SKM-1 treated with dmso at 0.1 percent for 144 hours (cell line): ENCODE results near the gene STK39.
"Not testable (repeated sequence)": the region's sequence is repeated elsewhere in the genome, so short reads cannot be mapped to it uniquely, and the experiment has no call there.

ENCODE experiments used
- DNase-seq: peaks from one replicate; lab custom pipeline; 2025; ENCODE audit not compliant: unreplicated experiment; lab: John Stamatoyannopoulos, UW

Gene STK39

DNA sequence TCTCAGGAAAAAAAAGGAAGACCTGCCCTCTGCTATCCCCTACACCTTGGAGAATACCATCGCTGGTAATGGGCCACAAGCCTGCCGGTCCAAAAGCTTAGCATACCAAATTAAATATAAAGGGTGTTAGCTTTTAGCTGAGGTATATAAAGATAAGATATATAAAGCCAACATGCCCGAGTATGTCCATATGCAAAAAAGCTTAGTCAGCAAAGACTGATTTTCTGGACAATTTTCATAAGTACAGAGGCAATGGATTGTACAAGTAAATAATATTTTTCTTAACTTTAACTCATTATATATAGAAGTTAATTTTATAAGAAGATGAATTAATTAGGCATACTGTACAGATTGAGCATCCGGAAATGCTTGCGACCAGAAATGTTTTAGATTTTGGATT is 106.5 kb downstream of the STK39 start:
- DNase-seq = no peak

- no peak for DNase-seq
Measured at GRCh38 chr2:168139852-168140251, 107.5 kb downstream of the STK39 start.

DNA sequence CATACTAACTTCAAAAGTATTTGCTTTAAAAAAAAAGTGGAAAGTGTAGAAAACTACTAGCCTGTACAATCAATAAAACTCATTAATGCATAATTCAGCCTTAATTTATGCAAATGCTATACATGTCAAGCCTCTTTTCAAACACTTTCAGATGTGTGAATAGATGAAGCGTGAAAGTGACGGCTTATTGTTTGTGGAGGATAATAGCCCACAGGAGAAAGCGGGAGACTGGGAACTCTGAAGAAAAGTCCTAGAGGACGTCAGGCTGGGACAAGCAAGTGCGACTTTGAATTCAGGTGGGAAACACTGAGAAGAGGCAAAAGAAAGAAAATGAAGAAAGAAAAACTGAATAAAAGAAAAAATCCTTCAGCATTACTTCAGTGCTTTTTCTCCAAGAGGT is 108.5 kb downstream of the STK39 start:
- DNase-seq = no peak

DNA sequence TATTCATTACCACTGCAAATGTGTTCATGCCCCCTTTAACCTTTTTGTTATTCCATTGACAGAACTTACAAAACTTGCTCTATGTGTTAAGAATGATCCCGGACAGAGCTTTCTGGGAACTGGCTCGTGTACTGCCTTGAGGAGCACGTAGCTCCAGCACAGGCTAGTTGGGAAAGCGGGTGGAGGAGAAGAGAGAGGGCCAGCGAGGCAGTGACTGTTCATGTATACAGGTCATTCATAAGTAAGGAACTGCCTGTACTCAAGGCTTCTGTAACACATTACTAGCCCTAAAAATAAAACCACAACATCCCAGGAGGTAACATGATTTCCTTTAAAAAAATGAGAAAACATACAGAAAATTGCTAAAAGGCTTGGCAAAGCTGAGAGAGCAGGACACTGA is 109.0 kb downstream of the STK39 start:
- DNase-seq = no peak

DNA sequence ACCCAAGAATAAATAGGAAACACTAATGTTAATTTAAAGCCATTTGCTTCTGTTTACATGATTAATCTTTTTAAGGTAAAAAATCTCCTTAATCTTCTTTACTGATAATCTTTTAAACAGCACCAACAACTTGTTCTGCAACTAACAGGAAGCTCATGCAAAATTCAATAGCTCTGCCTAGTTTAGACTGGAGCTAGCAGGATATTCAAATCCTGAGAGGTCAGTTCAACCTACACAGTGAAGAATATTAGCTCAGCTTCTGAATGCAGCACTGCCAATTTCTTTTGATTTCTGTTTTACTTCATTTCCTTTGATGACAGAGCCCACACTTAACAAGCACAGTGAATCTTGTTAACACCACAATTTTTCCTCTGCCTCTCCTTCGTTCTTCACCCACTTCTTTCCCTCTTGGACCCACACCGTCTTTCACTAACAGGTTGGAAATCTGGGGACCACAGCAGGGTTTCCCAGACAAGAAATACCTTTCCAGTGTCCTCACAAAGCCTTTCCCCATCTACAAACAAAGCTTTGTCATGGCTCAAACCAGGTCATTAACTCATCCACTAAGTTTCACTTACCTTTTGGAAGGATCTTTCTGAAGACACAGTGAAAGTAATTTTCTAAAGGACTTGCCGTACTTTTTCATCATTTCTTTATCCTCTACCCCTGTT is 109.8 kb downstream of the STK39 start:
- DNase-seq = no peak

DNA sequence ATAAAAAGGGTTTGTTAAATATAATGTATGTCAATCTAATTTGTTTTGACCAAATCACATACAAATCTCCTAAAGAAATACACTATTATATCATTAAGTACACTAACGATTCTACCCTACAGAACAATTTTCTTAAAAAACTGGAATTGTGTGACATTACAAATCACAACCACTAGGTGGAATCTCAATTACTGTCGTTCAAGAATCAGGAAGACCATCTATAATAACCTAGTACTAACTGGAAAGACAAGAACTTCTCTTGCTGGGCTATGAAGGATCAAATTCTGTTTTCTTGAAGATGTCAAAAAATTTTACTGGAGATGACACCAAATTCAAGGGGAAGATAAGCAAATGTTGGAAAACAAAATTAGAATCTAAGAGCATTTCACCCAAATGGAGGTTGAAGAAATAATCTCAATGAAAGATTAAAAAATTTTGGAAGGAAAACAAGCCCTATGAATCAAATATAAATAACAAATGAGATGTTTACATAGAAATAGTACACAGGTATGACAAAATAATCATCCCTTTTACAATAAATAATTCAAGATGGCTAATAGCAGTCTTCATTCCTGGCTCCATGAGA is 110.9 kb downstream of the STK39 start:
- DNase-seq = peak; percentile 55

DNA sequence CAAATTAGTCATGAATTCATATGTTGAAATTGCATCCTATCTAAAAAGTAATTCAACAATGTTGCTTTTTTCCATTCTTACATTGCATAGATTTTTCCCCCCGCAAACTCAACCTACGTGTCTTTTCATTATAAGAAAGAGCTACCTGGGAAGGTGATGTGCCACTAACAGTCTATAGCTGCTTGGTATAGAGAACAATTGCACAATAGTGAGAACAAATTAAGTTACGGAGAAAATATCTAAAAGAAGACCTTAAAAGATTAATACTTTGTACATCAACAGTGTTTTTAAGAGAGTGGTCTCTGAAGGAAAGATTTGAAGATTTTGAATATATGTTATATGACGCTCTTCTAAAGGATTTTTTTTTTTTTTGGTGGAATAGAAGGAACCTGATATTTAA is 111.8 kb downstream of the STK39 start:
- no peak for DNase-seq

DNA sequence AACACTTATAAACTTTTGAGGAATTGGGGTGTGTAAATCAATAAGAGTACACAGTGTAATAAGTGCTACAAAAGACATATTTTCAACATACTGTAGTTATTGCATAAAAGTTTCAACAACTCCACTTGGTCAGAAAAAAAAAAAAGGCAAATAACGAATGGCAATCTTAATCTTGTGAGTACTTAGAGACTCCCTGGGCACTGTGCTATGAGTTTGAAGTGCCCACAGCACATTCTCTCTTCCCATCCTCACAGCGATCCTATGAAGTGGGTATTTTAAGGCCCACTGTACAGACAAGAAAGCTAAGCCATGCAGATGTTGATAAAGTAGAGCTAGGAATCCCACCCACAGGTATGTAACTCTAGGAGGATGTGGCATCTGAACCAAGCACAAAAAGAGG is 112.3 kb downstream of the STK39 start:
- DNase-seq = no peak

DNA sequence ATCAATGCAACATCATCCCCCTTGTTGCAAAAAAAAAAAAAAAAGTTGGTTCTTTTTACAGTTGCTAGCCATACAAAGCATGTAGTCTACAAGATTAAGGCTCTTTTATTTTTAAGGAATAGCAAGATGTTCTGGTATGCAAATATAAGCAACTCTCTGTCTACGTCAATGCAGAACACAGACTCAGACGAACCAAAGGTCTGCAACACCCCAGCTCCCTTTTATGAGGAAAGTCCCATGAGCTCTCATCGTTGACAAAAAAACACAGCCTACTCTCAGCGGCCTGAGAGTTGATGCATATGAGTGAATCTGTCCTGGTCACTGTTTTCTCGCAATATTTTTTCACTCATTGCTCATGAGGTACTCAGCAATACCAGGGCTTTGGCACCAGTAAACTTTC is 112.9 kb downstream of the STK39 start:
- no peak for DNase-seq

GRCh38 chr2:168132389-168132788 is 115.0 kb downstream of the STK39 start:
- DNase-seq = no peak

DNA sequence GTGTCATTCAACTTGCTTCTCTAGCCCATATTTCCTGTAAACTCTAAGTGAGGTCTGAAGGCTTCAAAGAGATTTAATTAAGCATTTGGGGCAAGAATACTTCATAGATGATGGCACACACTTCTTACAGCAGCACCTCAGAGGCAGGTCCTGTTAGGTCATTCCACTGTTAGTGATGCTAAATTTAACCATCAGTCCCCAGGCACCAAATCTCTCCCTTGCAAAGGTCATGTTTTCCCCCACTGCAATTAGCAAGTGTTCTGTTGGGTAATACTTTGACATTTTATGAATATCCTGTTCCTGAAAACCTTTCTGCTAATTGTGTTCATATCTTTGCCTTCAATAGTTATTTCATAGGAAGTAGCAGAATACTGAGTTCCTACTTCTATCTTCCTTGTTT is 117.0 kb downstream of the STK39 start:
- peak; percentile 23 for DNase-seq

DNA sequence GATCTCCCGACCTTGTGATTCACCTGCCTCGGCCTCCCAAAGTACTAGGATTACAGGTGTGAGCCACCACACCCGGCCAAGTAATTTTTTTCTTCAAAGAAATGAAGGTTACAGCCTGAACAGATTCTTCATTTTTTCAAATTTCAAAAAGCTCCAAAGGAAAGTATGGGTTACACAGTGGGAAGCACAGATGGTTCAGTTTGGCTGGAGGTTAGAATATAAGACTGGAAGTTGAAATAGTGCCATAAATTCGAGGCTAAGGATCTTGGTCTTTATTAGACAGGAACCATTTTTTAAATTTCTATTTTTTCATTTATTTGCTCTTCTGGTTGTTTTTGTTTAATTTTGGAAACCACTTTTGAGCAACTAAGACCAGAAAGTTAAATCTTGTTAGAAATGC is 120.0 kb downstream of the STK39 start:
- no peak for DNase-seq

DNA sequence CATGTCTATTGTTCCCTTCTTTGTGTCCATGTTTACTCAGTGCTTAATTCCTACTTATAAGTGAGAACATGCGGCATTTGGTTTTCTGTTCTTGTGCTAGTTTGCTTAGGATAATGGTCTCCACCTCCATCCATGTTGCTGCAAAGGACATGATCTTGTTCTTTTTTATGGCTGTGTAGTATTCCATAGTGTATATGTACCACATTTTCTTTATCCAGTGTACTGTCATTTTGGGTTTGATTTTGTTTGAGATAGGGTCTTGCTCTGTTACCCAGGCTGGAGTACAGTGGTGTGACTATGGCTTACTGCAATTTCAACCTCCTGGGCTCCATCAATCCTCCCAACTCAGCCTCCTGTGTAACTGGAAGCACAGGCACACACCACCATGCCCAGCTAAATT is 125.2 kb downstream of the STK39 start:
- DNase-seq = not testable (repeated sequence)

DNA sequence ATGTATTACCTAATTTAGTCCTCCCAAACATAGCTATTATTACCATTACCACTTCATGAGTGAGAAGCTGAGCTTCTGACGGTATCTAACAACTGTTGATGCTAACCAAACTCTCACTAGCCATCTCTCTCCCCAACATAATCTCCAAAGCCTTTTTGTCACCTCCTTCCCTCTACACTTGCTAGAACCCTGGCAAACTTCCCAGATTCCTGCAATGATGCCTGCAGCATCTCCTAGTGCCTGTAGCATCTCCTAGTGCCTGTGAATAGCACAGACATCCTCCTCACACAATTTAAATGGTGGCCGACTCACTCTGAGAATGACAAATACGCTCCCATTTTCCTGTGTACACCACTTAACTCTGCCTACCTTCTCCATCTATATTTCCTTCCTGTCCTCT is 126.7 kb downstream of the STK39 start:
- DNase-seq = no peak

GRCh38 chr2:168120310-168120709 is 127.1 kb downstream of the STK39 start:
- DNase-seq = no peak

DNA sequence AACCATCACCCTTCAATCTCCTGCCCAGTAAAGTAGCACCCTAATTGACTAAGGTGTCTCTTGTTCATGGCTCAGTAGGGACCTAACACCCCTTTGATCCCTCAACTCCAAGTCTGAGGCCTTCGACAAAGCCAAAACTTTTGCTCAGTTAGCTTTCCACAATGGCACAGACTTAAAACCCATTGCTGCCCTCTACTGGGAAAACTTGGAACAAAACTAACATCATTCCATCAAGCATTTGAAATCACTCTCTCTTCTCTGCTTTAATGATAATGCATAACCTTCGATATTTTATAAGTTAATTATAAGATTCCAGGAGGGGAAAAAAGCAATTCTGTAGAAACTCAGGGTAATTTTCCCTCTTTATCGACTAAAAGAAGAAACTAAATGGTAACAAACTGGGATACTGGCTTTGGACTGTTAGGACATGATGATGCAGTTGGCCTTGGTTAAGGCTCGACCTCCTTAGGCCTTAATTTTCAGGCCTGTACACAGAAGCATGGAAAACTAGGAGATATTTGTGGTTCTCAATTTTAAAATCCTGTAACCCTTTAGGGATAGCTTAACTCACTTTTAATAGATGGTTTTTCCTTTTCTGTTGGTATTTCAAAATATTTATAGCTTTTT is 127.8 kb downstream of the STK39 start:
- peak; percentile 34 for DNase-seq

GRCh38 chr2:168118733-168119514 is 128.5 kb downstream of the STK39 start:
- peak; percentile 62 for DNase-seq

GRCh38 chr2:168116448-168116847 is 130.9 kb downstream of the STK39 start:
- no peak for DNase-seq

DNA sequence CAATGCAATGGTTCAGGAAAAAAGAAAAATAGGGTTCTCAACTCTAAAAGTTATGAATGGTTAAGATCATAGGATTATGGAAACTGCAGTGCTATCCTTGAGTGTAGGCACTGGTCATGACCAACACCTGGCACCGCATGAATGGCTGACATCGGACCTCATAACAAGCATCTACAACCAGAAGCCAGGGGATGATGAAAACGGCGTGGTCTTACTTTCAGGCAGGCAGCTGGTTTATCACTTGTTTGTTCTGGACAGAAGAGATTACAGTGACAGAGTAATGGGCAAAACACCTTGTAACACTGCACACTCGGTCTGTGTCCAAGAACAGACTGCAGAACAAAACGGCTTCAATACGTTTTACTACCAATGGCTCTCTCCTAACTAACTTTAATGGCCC is 132.8 kb downstream of the STK39 start:
- no peak for DNase-seq

GRCh38 chr2:168114040-168114439 is 133.4 kb downstream of the STK39 start:
- DNase-seq = no peak

DNA sequence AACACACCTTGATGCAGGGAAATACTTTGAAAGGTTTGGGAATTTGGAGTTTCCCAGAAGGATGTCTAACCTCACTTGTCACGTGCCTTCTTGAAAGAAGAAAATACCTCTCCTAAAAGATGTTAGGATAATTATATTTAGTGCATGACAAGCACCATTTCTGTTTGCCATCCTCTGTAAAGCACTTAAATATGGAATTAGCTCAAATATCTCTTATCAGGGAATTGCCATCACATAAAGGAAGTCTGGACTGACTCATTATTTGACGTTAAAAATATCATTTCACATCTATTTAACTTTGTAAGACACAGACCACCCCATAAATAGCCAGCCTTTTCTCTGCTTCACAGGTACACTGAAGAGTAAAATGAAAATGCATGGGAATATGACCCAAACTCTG is 140.1 kb downstream of the STK39 start:
- DNase-seq = no peak

GRCh38 chr2:168105127-168105683 is 142.2 kb downstream of the STK39 start:
- no peak for DNase-seq
